ENCODE data around the gene PVR.
"Not testable (repeated sequence)": the region's sequence is repeated elsewhere in the genome, so short reads cannot be mapped to it uniquely, and the experiment has no call there.

PVR gene

GRCh38 chr19:44700547-44700946 is 56.8 kb downstream of the PVR start:
- peaks cover 28% of the 10 kb centered on the region for H3K4me1 Mint-ChIP-seq (ENCODE audit: low read depth)
- H3K4me3 Mint-ChIP-seq = no peak overlapping the region
- no peaks in the 10 kb centered on the region for H3K36me3 Mint-ChIP-seq (ENCODE audit: low read depth)
- no peak overlapping the region for H3K27ac Mint-ChIP-seq
- no peaks in the 10 kb centered on the region for H3K9me3 Mint-ChIP-seq
- peaks cover 33% of the 10 kb centered on the region for H3K27me3 Mint-ChIP-seq
- intact Hi-C loops (cut with micrococcal nuclease) = no loop called here

DNA sequence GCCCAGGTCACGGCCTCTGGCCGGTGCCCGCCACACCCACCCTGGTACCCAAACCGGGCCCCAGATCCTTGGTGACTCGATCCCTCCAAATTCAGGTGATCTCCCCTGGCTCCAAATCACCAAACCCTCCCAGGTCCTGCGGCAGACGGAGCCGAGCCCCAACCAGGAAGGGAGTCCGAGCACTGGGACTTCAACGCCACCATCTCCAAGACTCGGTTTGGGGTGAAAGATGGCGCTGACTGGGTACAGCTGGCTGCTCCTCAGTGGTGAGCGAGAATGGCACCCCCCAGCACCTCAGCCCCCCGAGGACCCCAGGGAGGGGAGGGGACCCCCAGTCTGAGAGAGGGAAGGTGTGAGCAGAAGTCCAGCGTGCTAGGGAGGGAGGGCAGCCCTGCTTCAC is 57.5 kb downstream of the PVR start:
- peaks cover 21% of the 10 kb centered on the region for H3K4me1 Mint-ChIP-seq (ENCODE audit: low read depth)
- H3K27ac Mint-ChIP-seq = no peak overlapping the region
- no peak overlapping the region for H3K4me3 Mint-ChIP-seq
- no peaks in the 10 kb centered on the region for H3K36me3 Mint-ChIP-seq (ENCODE audit: low read depth)
- H3K27me3 Mint-ChIP-seq = peaks cover 29% of the 10 kb centered on the region
- no peaks in the 10 kb centered on the region for H3K9me3 Mint-ChIP-seq
- intact Hi-C loops (cut with micrococcal nuclease) = no loop called here

GRCh38 chr19:44702551-44703176 is 59.0 kb downstream of the PVR start:
- intact Hi-C loops (cut with micrococcal nuclease) = no loop called here
- Mint-ChIP-seq H3K9me3 (no peaks in the 10 kb centered on the region), H3K27ac (no peak overlapping the region), H3K4me3 (no peak overlapping the region), H3K36me3 (ENCODE audit: low read depth) (no peaks in the 10 kb centered on the region), H3K4me1 (ENCODE audit: low read depth) (peaks cover 7% of the 10 kb centered on the region), H3K27me3 (peaks cover 19% of the 10 kb centered on the region)

- intact Hi-C loops (cut with micrococcal nuclease) = no loop called here
- H3K27me3 Mint-ChIP-seq = peaks cover 12% of the 10 kb centered on the region
Measured at GRCh38 chr19:44703336-44704078, 59.8 kb downstream of the PVR start.

DNA sequence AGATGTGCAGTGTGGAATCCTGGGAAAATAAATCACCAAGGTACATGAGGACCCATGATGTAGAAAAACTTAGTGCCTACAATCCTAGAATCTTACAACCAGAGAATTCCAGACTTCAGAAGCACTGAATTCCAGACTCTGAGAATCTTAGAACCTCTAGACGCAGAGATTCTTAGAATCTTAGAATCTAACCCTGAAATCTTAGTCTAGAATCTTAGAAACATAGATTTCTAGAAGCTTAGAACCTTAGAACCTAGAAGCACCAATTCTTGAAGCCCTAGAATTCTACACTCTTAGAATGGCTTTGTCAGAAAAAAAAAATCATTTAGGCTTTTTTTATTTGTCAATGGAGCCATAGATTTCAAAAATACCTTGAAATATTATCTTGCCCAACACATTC is 61.3 kb downstream of the PVR start:
- H3K36me3 Mint-ChIP-seq (ENCODE audit: low read depth) = no peaks in the 10 kb centered on the region

More at GRCh38 chr19:44703336-44704078, 59.8 kb downstream of the PVR start:
- Mint-ChIP-seq H3K36me3 (ENCODE audit: low read depth) (no peaks in the 10 kb centered on the region), H3K4me3 (no peak overlapping the region), H3K4me1 (ENCODE audit: low read depth) (no peaks in the 10 kb centered on the region), H3K9me3 (no peaks in the 10 kb centered on the region), H3K27ac (no peak overlapping the region)

DNA sequence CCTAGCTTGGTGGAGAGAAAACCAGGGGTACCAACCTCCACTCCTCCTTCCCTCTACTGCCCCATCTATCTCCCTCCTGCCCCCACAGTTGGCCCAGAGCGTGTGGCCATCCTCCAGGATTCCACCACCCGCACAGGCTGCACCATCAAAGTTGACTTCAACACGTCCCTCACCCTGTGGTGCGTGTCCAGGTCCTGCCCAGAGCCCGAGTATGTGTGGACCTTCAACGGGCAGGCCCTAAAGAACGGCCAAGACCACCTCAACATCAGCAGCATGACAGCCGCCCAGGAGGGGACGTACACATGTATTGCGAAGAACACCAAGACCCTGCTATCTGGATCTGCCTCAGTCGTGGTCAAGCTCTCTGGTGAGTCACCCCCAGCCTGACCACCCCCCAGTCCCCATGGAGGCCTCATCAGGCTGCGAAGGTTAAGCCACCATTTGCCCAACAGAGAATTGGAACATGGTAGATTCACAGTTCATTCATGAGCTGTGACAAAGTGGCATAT is 61.8 kb downstream of the PVR start:
- intact Hi-C loops (cut with micrococcal nuclease) = no loop called here
- H3K4me1 Mint-ChIP-seq (ENCODE audit: low read depth) = no peaks in the 10 kb centered on the region
- H3K4me3 Mint-ChIP-seq = no peak overlapping the region
- no peak overlapping the region for H3K27ac Mint-ChIP-seq
- H3K36me3 Mint-ChIP-seq (ENCODE audit: low read depth) = no peaks in the 10 kb centered on the region
- H3K27me3 Mint-ChIP-seq = peaks cover 19% of the 10 kb centered on the region
- H3K9me3 Mint-ChIP-seq = no peaks in the 10 kb centered on the region

More for the DNA sequence above, 61.3 kb downstream of the PVR start:
- intact Hi-C loops (cut with micrococcal nuclease) = no loop called here
- Mint-ChIP-seq H3K4me1 (ENCODE audit: low read depth) (no peaks in the 10 kb centered on the region), H3K27ac (no peak overlapping the region), H3K4me3 (no peak overlapping the region), H3K27me3 (peaks cover 13% of the 10 kb centered on the region), H3K9me3 (no peaks in the 10 kb centered on the region)

DNA sequence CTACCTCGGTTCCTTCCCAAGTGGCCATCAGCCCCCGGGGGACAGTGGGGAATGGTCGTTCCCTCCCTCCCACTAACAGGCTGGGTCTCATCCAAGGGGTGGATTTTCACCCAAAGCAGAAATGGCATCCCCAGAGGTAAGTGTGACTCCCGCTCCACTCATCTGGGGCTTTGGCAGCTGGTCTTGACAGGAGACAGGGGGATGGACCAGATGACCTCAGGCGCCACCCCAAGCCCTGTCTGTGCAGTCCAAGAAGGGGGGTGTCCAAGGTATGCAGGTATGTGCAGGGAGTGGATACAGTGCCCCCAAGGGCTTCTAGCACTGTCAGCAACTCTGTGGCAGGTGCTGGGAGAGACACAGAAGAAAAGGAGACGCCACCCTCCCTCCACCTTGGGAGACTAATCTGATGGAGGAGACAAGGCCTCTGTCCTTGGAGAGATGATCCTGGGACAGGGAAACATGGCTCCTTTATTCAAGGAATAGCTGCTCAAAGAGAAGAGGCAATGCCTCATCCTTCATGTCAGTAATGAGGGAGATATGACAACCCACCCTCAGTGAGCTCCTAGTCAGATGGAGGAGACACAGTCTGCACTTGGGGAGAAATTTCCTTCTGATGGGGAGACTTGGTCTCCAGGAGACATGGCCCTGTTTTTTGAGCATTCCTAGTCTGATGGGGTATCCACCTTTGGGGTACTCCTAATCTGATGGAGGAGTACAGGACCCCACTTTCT is 63.0 kb downstream of the PVR start:
- no peaks in the 10 kb centered on the region for H3K4me1 Mint-ChIP-seq (ENCODE audit: low read depth)
- no peaks in the 10 kb centered on the region for H3K36me3 Mint-ChIP-seq (ENCODE audit: low read depth)
- H3K9me3 Mint-ChIP-seq = no peaks in the 10 kb centered on the region
- H3K27me3 Mint-ChIP-seq = peaks cover 24% of the 10 kb centered on the region
- H3K4me3 Mint-ChIP-seq = no peak overlapping the region
- no peak overlapping the region for H3K27ac Mint-ChIP-seq
- intact Hi-C loops (cut with micrococcal nuclease) = no loop called here

DNA sequence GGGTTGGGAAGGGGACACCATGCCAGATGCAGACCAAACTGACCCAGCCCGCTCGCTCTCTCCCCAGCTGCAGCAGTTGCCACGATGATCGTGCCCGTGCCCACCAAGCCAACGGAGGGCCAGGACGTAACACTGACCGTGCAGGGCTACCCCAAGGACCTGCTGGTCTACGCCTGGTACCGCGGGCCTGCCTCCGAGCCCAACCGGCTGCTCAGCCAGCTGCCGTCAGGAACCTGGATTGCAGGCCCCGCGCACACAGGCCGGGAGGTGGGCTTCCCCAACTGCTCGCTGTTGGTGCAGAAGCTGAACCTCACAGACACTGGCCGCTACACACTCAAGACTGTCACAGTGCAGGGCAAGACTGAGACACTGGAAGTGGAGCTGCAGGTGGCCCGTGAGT is 64.1 kb downstream of the PVR start:
- H3K4me3 Mint-ChIP-seq = no peak overlapping the region
- H3K27ac Mint-ChIP-seq = no peak overlapping the region
- H3K9me3 Mint-ChIP-seq = no peaks in the 10 kb centered on the region
- peaks cover 6% of the 10 kb centered on the region for H3K4me1 Mint-ChIP-seq (ENCODE audit: low read depth)
- H3K36me3 Mint-ChIP-seq (ENCODE audit: low read depth) = no peaks in the 10 kb centered on the region
- intact Hi-C loops (cut with micrococcal nuclease) = no loop called here
- peaks cover 22% of the 10 kb centered on the region for H3K27me3 Mint-ChIP-seq

GRCh38 chr19:44708940-44709339 is 65.2 kb downstream of the PVR start:
- intact Hi-C loops (cut with micrococcal nuclease) = no loop called here
- H3K27me3 Mint-ChIP-seq = peaks cover 19% of the 10 kb centered on the region
- H3K4me1 Mint-ChIP-seq (ENCODE audit: low read depth) = peaks cover 10% of the 10 kb centered on the region
- H3K27ac Mint-ChIP-seq = no peak overlapping the region
- H3K36me3 Mint-ChIP-seq (ENCODE audit: low read depth) = no peaks in the 10 kb centered on the region
- no peaks in the 10 kb centered on the region for H3K9me3 Mint-ChIP-seq
- H3K4me3 Mint-ChIP-seq = no peak overlapping the region

- intact Hi-C loops (cut with micrococcal nuclease) = not testable (repeated sequence)
Measured at GRCh38 chr19:44709434-44710266, 65.9 kb downstream of the PVR start.

GRCh38 chr19:44710483-44710882 is 66.8 kb downstream of the PVR start:
- no peak overlapping the region for H3K27ac Mint-ChIP-seq
- intact Hi-C loops (cut with micrococcal nuclease) = no loop called here
- H3K4me1 Mint-ChIP-seq (ENCODE audit: low read depth) = peaks cover 10% of the 10 kb centered on the region

More at GRCh38 chr19:44709434-44710266, 65.9 kb downstream of the PVR start:
- peaks cover 10% of the 10 kb centered on the region for H3K4me1 Mint-ChIP-seq (ENCODE audit: low read depth)
- peaks cover 19% of the 10 kb centered on the region for H3K27me3 Mint-ChIP-seq
- not testable (repeated sequence) for H3K4me3 Mint-ChIP-seq; H3K27ac Mint-ChIP-seq; H3K9me3 Mint-ChIP-seq; H3K36me3 Mint-ChIP-seq (ENCODE audit: low read depth)

GRCh38 chr19:44712864-44713515 is 69.3 kb downstream of the PVR start:
- Mint-ChIP-seq H3K27ac (no peak overlapping the region), H3K4me1 (ENCODE audit: low read depth) (peaks cover 12% of the 10 kb centered on the region), H3K9me3 (peaks cover 15% of the 10 kb centered on the region), H3K4me3 (no peak overlapping the region), H3K27me3 (peaks cover 23% of the 10 kb centered on the region), H3K36me3 (ENCODE audit: low read depth) (no peaks in the 10 kb centered on the region)
- intact Hi-C loops (cut with micrococcal nuclease) = no loop called here

More at GRCh38 chr19:44710483-44710882, 66.8 kb downstream of the PVR start:
- no peaks in the 10 kb centered on the region for H3K36me3 Mint-ChIP-seq (ENCODE audit: low read depth)
- H3K4me3 Mint-ChIP-seq = no peak overlapping the region
- peaks cover 24% of the 10 kb centered on the region for H3K27me3 Mint-ChIP-seq
- H3K9me3 Mint-ChIP-seq = peaks cover 10% of the 10 kb centered on the region
